ACHN (cell line): ENCODE data around the gene MCOLN1.
A peak's percentile ranks its signal among the peaks of the same experiment; 100 is the strongest.

ENCODE experiments used
- DNase-seq: peaks from one replicate; pipeline ENCODE4 v3.0.0-alpha.2; 2015
- in situ Hi-C: cut with HindIII; loops from 2 replicates; pipeline ENCODE4 v1.10.0; 2017; ENCODE audit warnings: low sequenced_read_pairs, low pct_ligation_motif_present, low pct_unique_long_range_greater_than_20kb

The MCOLN1 gene

DNA sequence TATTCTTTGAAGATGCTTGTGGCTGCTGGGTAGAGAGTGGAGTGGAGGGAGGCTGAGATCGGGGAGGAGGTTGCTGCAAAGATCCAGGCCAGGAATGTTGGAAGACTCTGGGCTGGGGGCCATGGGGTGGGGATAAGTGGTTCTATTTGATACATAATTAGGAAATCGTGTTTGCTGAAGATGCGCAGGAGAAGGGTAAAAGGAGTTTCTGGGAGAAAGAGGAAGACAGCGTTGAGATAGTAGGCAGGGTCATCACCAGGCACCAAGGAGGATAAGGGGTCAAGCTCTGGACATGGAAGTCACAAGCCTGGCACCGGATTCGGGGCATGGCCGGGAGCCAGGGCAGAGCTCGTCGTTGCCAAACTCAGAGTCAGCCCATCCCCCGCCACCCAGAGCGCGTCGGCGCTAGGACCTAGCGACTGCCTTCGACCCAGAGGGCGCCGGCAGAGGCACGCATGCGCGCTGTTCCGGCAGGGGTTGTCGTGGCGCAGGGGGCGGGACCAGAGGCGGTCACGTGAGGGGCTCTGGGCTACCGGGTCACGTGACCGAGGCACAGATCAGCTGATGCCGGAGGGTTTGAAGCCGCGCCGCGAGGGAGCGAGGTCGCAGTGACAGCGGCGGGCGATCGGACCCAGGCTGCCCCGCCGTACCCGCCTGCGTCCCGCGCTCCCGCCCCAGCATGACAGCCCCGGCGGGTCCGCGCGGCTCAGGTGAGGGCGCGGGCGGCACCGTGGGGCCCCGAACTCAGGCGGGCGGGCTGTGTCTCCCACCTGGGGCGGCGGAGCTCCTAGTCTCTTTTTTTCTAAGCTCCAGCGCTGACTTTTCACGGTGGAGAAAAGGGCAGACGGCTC lies at the start of gene MCOLN1:
MCOLN1 (plus strand) TSS at position 553 of the 851 bp plus-strand sequence; CDS start at position 680, 127 bp downstream.
- in situ Hi-C loops, result no loop called here
- DNase-seq, result peak; percentile 95

GRCh38 chr19:7475665-7476064 lies 46.8 kb upstream of the MCOLN1 start:
- DNase-seq, result no peak
- in situ Hi-C loops, result no loop called here

DNA sequence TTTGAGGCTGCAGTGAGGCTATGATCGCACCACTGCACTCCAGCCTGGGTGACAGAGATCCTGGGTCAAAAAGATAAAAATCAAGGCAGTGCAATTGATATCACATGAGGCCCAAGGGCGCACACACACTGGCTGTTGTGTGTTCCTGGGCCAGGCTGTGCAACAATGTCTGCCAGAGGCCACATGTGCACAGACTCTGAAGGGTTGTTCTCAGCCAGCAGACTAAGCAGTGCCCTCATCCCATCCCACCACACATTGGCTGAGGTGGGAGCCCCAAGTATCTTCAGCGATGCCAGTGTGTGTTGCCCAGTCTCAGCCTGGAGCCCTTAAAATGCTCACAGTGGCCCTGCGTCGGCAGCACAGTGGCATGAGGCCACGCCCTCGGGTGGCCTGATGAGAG lies 46.2 kb upstream of the MCOLN1 start:
- in situ Hi-C loops, result no loop called here
- DNase-seq, result no peak

DNA sequence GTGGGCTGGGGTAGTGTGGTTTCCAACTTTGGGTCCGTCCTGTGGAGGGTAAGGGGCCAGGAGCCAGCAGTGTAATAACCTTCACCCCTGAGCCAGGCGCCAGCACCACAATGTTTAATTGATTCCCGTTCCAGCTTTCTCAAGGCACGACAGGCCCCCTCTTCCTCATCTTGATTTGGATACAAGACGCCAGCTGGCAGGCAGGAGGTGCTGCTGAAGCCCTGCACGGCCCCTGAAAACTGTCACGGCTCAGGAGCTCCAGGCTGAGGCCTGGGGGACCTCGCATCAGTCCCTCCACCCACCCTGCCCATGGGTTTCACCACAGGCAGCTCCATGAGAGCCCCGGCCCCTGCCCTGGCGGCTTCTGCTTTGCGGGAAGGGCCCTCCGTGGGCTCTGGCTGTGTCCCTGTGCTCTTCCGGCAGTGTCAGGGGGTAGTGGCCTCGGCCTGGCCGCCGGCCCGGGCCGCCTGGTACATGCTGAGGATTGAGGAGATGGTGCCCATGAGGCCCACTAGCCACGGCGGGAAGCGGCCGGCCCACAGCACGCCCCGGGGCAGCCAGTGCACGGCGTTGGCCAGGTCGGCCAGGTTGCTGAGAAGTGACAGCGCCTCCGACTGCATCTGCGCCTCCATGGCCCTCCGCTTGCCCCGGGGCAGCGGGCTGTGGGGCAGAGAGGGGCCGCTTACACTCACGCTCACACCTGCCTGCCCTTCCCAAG lies 45.5 kb upstream of the MCOLN1 start:
- DNase-seq, result no peak
- in situ Hi-C loops, result no loop called here

GRCh38 chr19:7477758-7478157 lies 44.7 kb upstream of the MCOLN1 start:
- in situ Hi-C loops, result no loop called here
- no peak for DNase-seq

DNA sequence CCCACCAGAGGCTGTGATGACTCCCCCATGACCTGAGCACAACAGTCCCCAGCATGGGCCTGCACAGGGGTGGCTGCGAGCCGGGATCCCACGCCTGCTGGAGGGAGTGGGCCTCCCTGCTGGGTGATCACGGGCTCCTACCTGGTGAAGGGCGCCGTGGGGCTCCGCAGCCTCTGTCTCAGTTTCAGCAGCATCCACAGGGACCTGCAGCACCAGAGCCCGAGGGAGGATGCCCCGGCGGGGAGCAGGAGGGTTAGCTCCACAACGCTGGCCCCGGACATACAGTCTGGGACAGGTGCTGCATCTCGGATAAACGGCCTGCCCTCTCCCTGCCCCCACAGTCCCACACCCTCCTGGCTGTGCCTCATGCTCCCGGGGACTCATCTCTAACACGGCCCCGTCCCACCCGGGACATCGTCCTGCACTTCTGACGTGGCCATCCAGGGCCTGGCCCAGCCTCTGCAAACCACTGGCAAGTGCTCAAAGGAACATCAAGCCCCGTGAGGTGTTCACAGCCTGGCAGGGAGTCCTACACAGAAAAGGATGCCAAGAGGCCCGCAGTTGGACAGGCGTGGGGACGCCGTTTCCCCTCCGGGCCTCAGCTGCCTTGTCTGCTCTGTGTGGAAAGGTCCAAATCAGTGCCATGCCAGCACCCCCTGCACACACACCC lies 44.1 kb upstream of the MCOLN1 start:
- no peak for DNase-seq
- in situ Hi-C loops, result no loop called here

- DNase-seq, result no peak
- in situ Hi-C loops, result no loop called here
These were observed 43.6 kb upstream of the MCOLN1 start for GRCh38 chr19:7478843-7479227.

- DNase-seq, result no peak
- in situ Hi-C loops, result no loop called here
These were observed 42.0 kb upstream of the MCOLN1 start for GRCh38 chr19:7480222-7480969.

GRCh38 chr19:7480970-7481255 lies 41.5 kb upstream of the MCOLN1 start:
- in situ Hi-C loops, result no loop called here
- no peak for DNase-seq

GRCh38 chr19:7482584-7483439 lies 39.6 kb upstream of the MCOLN1 start:
- in situ Hi-C loops, result no loop called here
- no peak for DNase-seq

- DNase-seq, result no peak
- in situ Hi-C loops, result no loop called here
These were observed 38.7 kb upstream of the MCOLN1 start for GRCh38 chr19:7483720-7484201.

DNA sequence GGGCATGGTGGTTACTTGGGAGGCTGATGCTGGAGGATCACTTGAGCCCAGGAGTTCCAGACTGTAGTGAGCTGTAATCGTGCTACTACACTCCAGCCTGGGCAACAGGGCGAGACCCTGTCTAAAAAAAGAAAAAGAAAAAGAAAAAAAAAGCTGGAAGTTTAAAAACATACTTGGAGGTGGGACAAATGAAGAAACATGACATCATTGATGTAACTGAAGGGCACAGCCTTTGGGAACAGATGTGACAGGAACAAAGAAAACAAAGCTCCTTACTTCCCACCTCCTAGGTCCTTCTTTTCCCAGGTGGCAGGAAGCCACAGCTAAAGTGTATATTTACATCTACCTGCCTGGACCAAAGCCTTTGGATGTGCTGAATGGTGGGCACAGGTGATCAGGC lies 35.5 kb upstream of the MCOLN1 start:
- in situ Hi-C loops, result no loop called here
- DNase-seq, result no peak

DNA sequence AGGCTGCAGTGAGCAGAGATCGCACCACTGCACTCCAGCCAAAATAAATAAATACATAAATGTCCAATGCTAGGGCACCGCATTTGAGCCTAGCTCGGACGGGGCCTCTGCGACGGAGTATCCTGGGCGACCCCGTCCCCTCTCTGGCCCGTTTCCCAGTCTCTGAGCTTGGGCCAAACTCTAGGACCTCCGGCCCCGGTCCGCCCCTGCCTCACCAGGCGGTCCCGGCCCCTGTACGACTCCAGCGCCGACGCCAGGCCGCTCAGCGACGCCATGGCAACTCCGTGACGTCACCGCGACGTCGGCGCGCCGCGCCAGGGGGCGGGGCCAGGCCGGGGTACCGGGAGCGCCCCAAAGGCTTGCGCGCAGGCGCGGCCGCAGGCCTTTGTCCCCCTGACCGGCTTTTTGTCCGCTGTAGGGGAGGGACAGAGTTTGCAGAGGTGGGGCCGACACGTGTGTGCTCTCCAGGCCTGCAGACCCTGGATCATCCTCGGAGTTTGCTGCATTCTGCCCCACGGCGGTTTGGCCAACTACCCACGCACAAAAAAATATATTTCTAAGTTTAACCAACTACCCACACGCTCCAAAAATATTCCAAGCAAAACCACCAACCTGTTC lies 33.6 kb upstream of the MCOLN1 start, which contains the start of gene PEX11G:
PEX11G (minus strand) TSS at position 300 of the 618 bp plus-strand sequence; CDS start at position 275, 25 bp downstream.
- in situ Hi-C loops, result no loop called here
- DNase-seq, result peak; percentile 82

DNA sequence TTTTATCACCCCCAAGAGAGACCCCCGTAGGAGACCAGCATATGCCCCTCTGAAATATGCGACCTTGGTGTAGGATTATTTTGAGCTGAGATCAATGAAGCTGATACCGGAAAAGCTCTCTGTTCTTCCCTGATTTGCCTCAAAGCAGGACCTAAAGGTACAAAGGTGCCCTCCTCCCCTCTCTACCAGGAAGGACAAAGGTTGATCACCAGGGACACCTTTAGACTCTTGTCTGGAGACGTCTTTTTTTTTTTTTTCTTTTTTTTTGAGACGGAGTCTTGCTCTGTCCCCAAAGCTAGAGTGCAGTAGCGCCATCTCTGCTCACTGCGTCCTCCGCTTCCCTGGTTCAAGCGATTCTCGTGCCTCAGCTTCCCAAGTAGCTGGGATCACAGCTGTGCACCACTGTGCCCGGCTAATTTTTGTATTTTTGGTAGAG lies 32.8 kb upstream of the MCOLN1 start:
- no peak for DNase-seq
- in situ Hi-C loops, result no loop called here

DNA sequence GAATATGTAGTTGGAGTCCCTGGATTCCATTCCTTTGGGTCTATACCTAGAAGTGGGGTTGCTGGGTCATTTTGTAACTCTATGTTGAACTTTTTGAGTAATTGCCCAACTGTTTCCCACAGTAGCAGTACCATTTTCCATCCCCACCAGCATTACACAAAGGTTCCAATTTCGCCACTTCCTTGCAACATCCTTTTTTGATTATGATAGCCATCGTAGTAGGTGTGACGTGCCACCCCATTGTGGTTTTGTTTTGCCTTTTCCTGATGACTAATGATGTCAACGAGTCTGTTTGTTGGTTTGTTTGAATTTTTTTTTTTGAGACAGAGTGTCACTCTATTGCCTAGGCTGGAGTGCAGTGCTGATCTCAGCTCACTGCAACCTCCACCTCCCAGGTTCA lies 30.3 kb upstream of the MCOLN1 start:
- in situ Hi-C loops, result no loop called here
- DNase-seq, result no peak

DNA sequence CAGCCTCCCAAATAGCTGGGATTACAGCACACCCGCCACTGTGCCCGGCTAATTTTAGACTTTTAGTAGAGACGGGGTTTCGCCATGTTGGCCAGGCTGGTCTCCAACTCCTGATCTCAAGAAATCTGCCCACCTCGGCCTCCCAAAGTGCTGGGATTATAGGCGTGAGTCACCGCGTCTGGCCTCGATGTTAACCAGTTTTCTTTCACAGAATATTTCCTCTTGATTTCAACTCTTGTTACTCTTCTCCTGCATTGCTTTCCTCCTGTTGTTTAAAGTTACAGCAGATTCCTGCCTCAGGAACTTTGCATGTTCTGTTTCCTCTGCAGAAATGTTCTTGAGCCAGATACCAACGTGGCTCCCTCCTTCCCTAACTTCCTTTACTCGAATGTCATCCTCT lies 29.9 kb upstream of the MCOLN1 start:
- in situ Hi-C loops, result no loop called here
- DNase-seq, result no peak

- in situ Hi-C loops, result no loop called here
- DNase-seq, result no peak
These were observed 27.9 kb upstream of the MCOLN1 start for GRCh38 chr19:7494416-7495098.
